ENCODE results near the gene PNMT.

GRCh38 chr17:39632153-39632941, 35.9 kb upstream of the PNMT start:
- TF ChIP-seq CTCF (IDR thresholded peaks at IDR 0.05; ENCODE audit: poor library complexity, severe bottlenecking): no peak
- no peak for TF ChIP-seq TAF1 (IDR thresholded peaks at IDR 0.05; ENCODE audit: low read depth)
- no peak for TF ChIP-seq EZH2 (IDR thresholded peaks at IDR 0.05; ENCODE audit: borderline replicate concordance, insufficient read depth, low read length, poor library complexity, severe bottlenecking)
- no peak for TF ChIP-seq RAD21 (conservative IDR thresholded peaks at IDR 0.05)
- no peak for TF ChIP-seq REST (IDR thresholded peaks at IDR 0.05; ENCODE audit: borderline replicate concordance)
- TF ChIP-seq POLR2AphosphoS5 (IDR thresholded peaks at IDR 0.05): no peak
- no peak for TF ChIP-seq EP300 (conservative IDR thresholded peaks at IDR 0.05; ENCODE audit: poor library complexity, severe bottlenecking)
- TF ChIP-seq MXI1 (conservative IDR thresholded peaks at IDR 0.05; ENCODE audit: poor library complexity, severe bottlenecking): no peak
- TF ChIP-seq SMC3 (conservative IDR thresholded peaks at IDR 0.05; ENCODE audit: poor library complexity): no peak

All from neural cell (in vitro differentiated cells).